ENCODE data around the gene TIMM13.

- TF ChIP-seq POLR2A (IDR thresholded peaks at IDR 0.05): no peak
- TF ChIP-seq CTCF (IDR thresholded peaks at IDR 0.05): no peak
Observed at GRCh38 chr19:2434267-2434666, 6.9 kb upstream of the TIMM13 start.

Measured in heart left ventricle (tissue), 13 donors.